Trophoblast cell (in vitro differentiated cells and primary cell): Measurements from ENCODE around the gene PCNX1.

Experiments
- DNase-seq, 2 donors: peaks; one replicate each; pipeline ENCODE4 v3.0.0-alpha.2; 2016
- H2AFZ ChIP-seq: 2 replicates; pipeline ENCODE4 v1.6.1; 2013; ENCODE audit warnings: low read length, moderate library complexity, mild to moderate bottlenecking; ENCODE audit not compliant: insufficient read depth, poor library complexity
- H2AK5ac ChIP-seq: 2 replicates; pipeline ENCODE4 v1.6.1; 2013; ENCODE audit warnings: mild to moderate bottlenecking, low read length
- H2BK120ac ChIP-seq: 2 replicates; pipeline ENCODE4 v1.6.1; 2013; ENCODE audit warnings: low read length, mild to moderate bottlenecking, moderate library complexity; ENCODE audit not compliant: insufficient read depth, poor library complexity
- H2BK12ac ChIP-seq: 2 replicates; pipeline ENCODE4 v1.6.1; 2013; ENCODE audit warnings: mild to moderate bottlenecking, low read length, moderate library complexity
- H2BK5ac ChIP-seq: 2 replicates; pipeline ENCODE4 v1.6.1; 2013; ENCODE audit warnings: low read length, low read depth, moderate library complexity, mild to moderate bottlenecking; ENCODE audit not compliant: poor library complexity
- H3K14ac ChIP-seq: 2 replicates; pipeline ENCODE4 v1.6.1; 2013; ENCODE audit warnings: mild to moderate bottlenecking, low read length
- H3K18ac ChIP-seq: 2 replicates; pipeline ENCODE4 v1.6.1; 2013; ENCODE audit warnings: mild to moderate bottlenecking, low read length
- H3K23ac ChIP-seq: 2 replicates; pipeline ENCODE4 v1.6.1; 2013; ENCODE audit warnings: low read length
- H3K27ac ChIP-seq: 2 replicates; pipeline ENCODE4 v1.5.1; 2013; ENCODE audit warnings: low read depth, mild to moderate bottlenecking, inconsistent platforms, low read length, moderate library complexity
- H3K27me3 ChIP-seq: 2 replicates; pipeline ENCODE4 v1.6.1; 2013; ENCODE audit warnings: inconsistent platforms, mild to moderate bottlenecking, low read length, moderate library complexity; ENCODE audit not compliant: insufficient read depth
- H3K36me3 ChIP-seq, 2 experiments: 1 replicate in 1 of 2; 2 replicates in 1 of 2; pipeline ENCODE4 v1.6.1; 2013; ENCODE audit warnings: low read length in 2 of 2, mild to moderate bottlenecking in 2 of 2, moderate library complexity in 1 of 2; ENCODE audit not compliant: insufficient read depth in 2 of 2, control insufficient read depth in 1 of 2
- H3K4ac ChIP-seq: 2 replicates; pipeline ENCODE4 v1.6.1; 2013; ENCODE audit warnings: low read depth, mild to moderate bottlenecking, low read length, moderate library complexity
- H3K4me1 ChIP-seq, 2 experiments: 1 replicate in 1 of 2; 2 replicates in 1 of 2; pipeline ENCODE4 v1.6.1; 2013; ENCODE audit warnings: low read length in 2 of 2, mild to moderate bottlenecking in 2 of 2, moderate library complexity in 1 of 2; ENCODE audit not compliant: insufficient read depth in 2 of 2, control insufficient read depth in 1 of 2
- H3K4me2 ChIP-seq: 2 replicates; pipeline ENCODE4 v1.6.1; 2013; ENCODE audit warnings: inconsistent platforms, mild to moderate bottlenecking, low read length, moderate library complexity
- H3K4me3 ChIP-seq: 2 replicates; pipeline ENCODE4 v1.5.1; 2013; ENCODE audit warnings: mild to moderate bottlenecking, low read depth, low read length, inconsistent platforms
- H3K79me1 ChIP-seq: one replicate; pipeline ENCODE4 v1.6.1; 2013; ENCODE audit warnings: low read length
- H3K79me2 ChIP-seq: 2 replicates; pipeline ENCODE4 v1.6.1; 2013; ENCODE audit warnings: low read length, mild to moderate bottlenecking; ENCODE audit not compliant: control insufficient read depth, insufficient read depth, poor library complexity
- H3K9ac ChIP-seq: 2 replicates; pipeline ENCODE4 v1.6.1; 2013; ENCODE audit warnings: mild to moderate bottlenecking, low read length
- H3K9me3 ChIP-seq: 2 replicates; pipeline ENCODE4 v1.6.1; 2013; ENCODE audit warnings: low read depth, mild to moderate bottlenecking, control low read depth, inconsistent platforms, low read length; ENCODE audit not compliant: insufficient read depth
- H4K12ac ChIP-seq: 2 replicates; pipeline ENCODE4 v1.6.1; 2013; ENCODE audit warnings: low read depth, mild to moderate bottlenecking, low read length, moderate library complexity
- H4K8ac ChIP-seq: 2 replicates; pipeline ENCODE4 v1.6.1; 2013; ENCODE audit warnings: low read depth, mild to moderate bottlenecking, low read length, moderate library complexity
- H4K91ac ChIP-seq: one replicate; pipeline ENCODE4 v1.6.1; 2013; ENCODE audit warnings: low read depth, mild to moderate bottlenecking, low read length, moderate library complexity
- WGBS: extraction: QIAGEN DNeasy Blood & Tissue Kit; methylation state at CpG from one replicate; pipeline ENCODE4 v1.1.7; 2013; ENCODE audit warnings: missing lambda C conversion rate; ENCODE audit not compliant: insufficient read length, insufficient coverage; ENCODE audit errors: extremely low coverage; 5-methylcytosine and 5-hydroxymethylcytosine counted together

PCNX1 gene

GRCh38 chr14:71060825-71061455, 153.7 kb downstream of the PCNX1 start:
- H2AFZ ChIP-seq, result no peak overlapping the region
- DNase-seq, result peak; percentile 7 to 88
- H2BK120ac ChIP-seq, result no peak overlapping the region

GRCh38 chr14:71061458-71061857, 154.2 kb downstream of the PCNX1 start:
- Histone ChIP-seq H4K91ac (no peak overlapping the region), H3K9me3 (no peaks in the 10 kb centered on the region), H4K8ac (no peak overlapping the region), H3K79me1 (no peaks in the 10 kb centered on the region), H2AFZ (no peak overlapping the region), H3K23ac (no peak overlapping the region), H2BK5ac (no peak overlapping the region), H3K36me3 (peaks cover 5 to 21% of the 10 kb centered on the region in 2 experiments), H3K4me1 (peaks cover 0 to 7% of the 10 kb centered on the region in 2 experiments), H3K4me2 (no peak overlapping the region), H3K4me3 (no peak overlapping the region), H3K4ac (no peak overlapping the region), H2AK5ac (no peak overlapping the region), H3K27me3 (no peaks in the 10 kb centered on the region), H3K9ac (no peak overlapping the region), H4K12ac (no peak overlapping the region), H3K27ac (peak overlapping the region; percentile 46), H3K18ac (no peak overlapping the region), H3K79me2 (no peaks in the 10 kb centered on the region), H3K14ac (no peak overlapping the region), H2BK120ac (no peak overlapping the region), H2BK12ac (no peak overlapping the region)
- no CpG with 5 or more reads among the region's 1 CpG for WGBS
- peak; percentile 8 to 80 for DNase-seq

More at GRCh38 chr14:71060825-71061455, 153.7 kb downstream of the PCNX1 start:
- H3K4ac ChIP-seq, result peak overlapping the region; percentile 25
- peaks cover 0 to 7% of the 10 kb centered on the region in 2 experiments for H3K4me1 ChIP-seq
- H3K9ac ChIP-seq, result no peak overlapping the region
- H3K79me2 ChIP-seq, result no peaks in the 10 kb centered on the region
- peaks cover 5 to 21% of the 10 kb centered on the region in 2 experiments for H3K36me3 ChIP-seq
- H3K14ac ChIP-seq, result no peak overlapping the region
- no peak overlapping the region for H2BK12ac ChIP-seq
- H3K9me3 ChIP-seq, result no peaks in the 10 kb centered on the region
- no peaks in the 10 kb centered on the region for H3K79me1 ChIP-seq
- WGBS, result no CpG with 5 or more reads among the region's 2 CpGs
- no peaks in the 10 kb centered on the region for H3K27me3 ChIP-seq
- H2BK5ac ChIP-seq, result no peak overlapping the region
- no peak overlapping the region for H4K12ac ChIP-seq
- H3K4me3 ChIP-seq, result no peak overlapping the region
- H3K18ac ChIP-seq, result no peak overlapping the region
- no peak overlapping the region for H4K8ac ChIP-seq
- H3K23ac ChIP-seq, result no peak overlapping the region
- H3K4me2 ChIP-seq, result no peak overlapping the region
- H3K27ac ChIP-seq, result peak overlapping the region; percentile 46
- no peak overlapping the region for H4K91ac ChIP-seq
- H2AK5ac ChIP-seq, result no peak overlapping the region

GRCh38 chr14:71062581-71063303, 155.5 kb downstream of the PCNX1 start:
- no peak overlapping the region for H3K4me2 ChIP-seq
- H3K4me1 ChIP-seq, result peaks cover 0 to 7% of the 10 kb centered on the region in 2 experiments
- H3K4me3 ChIP-seq, result no peak overlapping the region
- no CpG with 5 or more reads among the region's 5 CpGs for WGBS
- peaks cover 5 to 21% of the 10 kb centered on the region in 2 experiments for H3K36me3 ChIP-seq
- no peak overlapping the region for H3K14ac ChIP-seq
- H3K23ac ChIP-seq, result no peak overlapping the region
- no peak overlapping the region for H4K91ac ChIP-seq
- DNase-seq, result no peak
- H2AK5ac ChIP-seq, result no peak overlapping the region
- no peak overlapping the region for H4K8ac ChIP-seq
- H4K12ac ChIP-seq, result no peak overlapping the region
- H3K79me1 ChIP-seq, result no peaks in the 10 kb centered on the region
- no peak overlapping the region for H2BK120ac ChIP-seq
- H2AFZ ChIP-seq, result no peak overlapping the region
- no peaks in the 10 kb centered on the region for H3K9me3 ChIP-seq
- H3K18ac ChIP-seq, result no peak overlapping the region
- H2BK12ac ChIP-seq, result no peak overlapping the region
- no peaks in the 10 kb centered on the region for H3K79me2 ChIP-seq
- no peak overlapping the region for H3K4ac ChIP-seq
- H3K27me3 ChIP-seq, result no peaks in the 10 kb centered on the region
- no peak overlapping the region for H2BK5ac ChIP-seq
- no peak overlapping the region for H3K27ac ChIP-seq
- no peak overlapping the region for H3K9ac ChIP-seq

GRCh38 chr14:71063351-71063750, 156.1 kb downstream of the PCNX1 start:
- H3K4me2 ChIP-seq, result no peak overlapping the region
- no peak overlapping the region for H3K27ac ChIP-seq
- H3K4me1 ChIP-seq, result peaks cover 0 to 7% of the 10 kb centered on the region in 2 experiments
- H3K23ac ChIP-seq, result no peak overlapping the region
- H2AK5ac ChIP-seq, result no peak overlapping the region
- H3K27me3 ChIP-seq, result no peaks in the 10 kb centered on the region
- no peak overlapping the region for H4K12ac ChIP-seq
- H4K8ac ChIP-seq, result no peak overlapping the region
- H3K79me1 ChIP-seq, result no peaks in the 10 kb centered on the region
- H4K91ac ChIP-seq, result no peak overlapping the region
- H3K79me2 ChIP-seq, result no peaks in the 10 kb centered on the region
- no peak overlapping the region for H2BK12ac ChIP-seq
- H3K14ac ChIP-seq, result no peak overlapping the region
- H3K18ac ChIP-seq, result no peak overlapping the region
- no peak overlapping the region for H2AFZ ChIP-seq
- DNase-seq, result no peak
- no peak overlapping the region for H3K4ac ChIP-seq
- no peak overlapping the region for H3K4me3 ChIP-seq
- no peak overlapping the region for H3K9ac ChIP-seq
- no CpG with 5 or more reads among the region's 2 CpGs for WGBS
- no peak overlapping the region for H2BK120ac ChIP-seq
- H2BK5ac ChIP-seq, result no peak overlapping the region
- no peaks in the 10 kb centered on the region for H3K9me3 ChIP-seq
- H3K36me3 ChIP-seq, result peaks cover 5 to 21% of the 10 kb centered on the region in 2 experiments
